HepG2 (cell line): ENCODE measurements around the gene COG5. TPM values are rescaled to one million over a fixed set of nuclear protein-coding genes. Genes with fewer than 3 reads are reported as not detected.

ENCODE experiments used
- CREB1 ChIP-seq, 2 experiments: fragments of 450-650 bp in 1 of 2; IDR thresholded peaks; 2 replicates each; pipeline ENCODE4 v1.6.1; 2016 to 2017; ENCODE audit warnings: control low read depth in 1 of 2, mild to moderate bottlenecking in 1 of 2, missing compliant biosample characterization in 1 of 2, missing genetic modification characterization in 1 of 2
- HES4 ChIP-seq: sonication (generic); formaldehyde crosslinking; IDR thresholded peaks from 2 replicates; pipeline ENCODE4 v1.9.0; 2021; ENCODE audit warnings: mild to moderate bottlenecking, missing genetic modification reagents, borderline replicate concordance
- SIN3B ChIP-seq: fragments of 150-350 bp; IDR thresholded peaks from 2 replicates; pipeline ENCODE4 v1.6.1; 2014; ENCODE audit warnings: low read length
- polyA plus RNA-seq, 8 experiments: library from polyadenylated mRNA; depleted of rRNA in 3 of 8; stranded (reverse) in 7 of 8; unstranded in 1 of 8; fragments of >200 nt; fragmentation: Illumina TruSeq in 4 of 8; extraction: Trizol in 4 of 8; gene quantifications; 2 replicates each; pipeline versions ENCODE4 v1.2.1 to v1.2.3, GENCODE V29; 2011 to 2016; ENCODE audit warnings: low read depth in 4 of 8, missing spikeins in 1 of 8, mixed read lengths in 1 of 8; ENCODE audit not compliant: insufficient read depth in 1 of 8
- total RNA-seq, 5 experiments: library from RNA; depleted of rRNA; stranded (reverse); fragments of >200 nt; fragmentation: Illumina TruSeq; extraction: Trizol; gene quantifications; 2 replicates each; pipeline ENCODE4 v1.2.3, GENCODE V29; 2016; ENCODE audit warnings: low read depth in 1 of 5
- TF ChIP-seq, protein P1 (sequence below): sonication (generic); formaldehyde crosslinking; conservative IDR thresholded peaks from 2 replicates; pipeline ENCODE4 v1.4.0; 2020; ENCODE audit warnings: mild to moderate bottlenecking, missing genetic modification reagents, moderate library complexity
- TF ChIP-seq, protein P2 (sequence below): sonication (generic); formaldehyde crosslinking; IDR thresholded peaks from 2 replicates; pipeline ENCODE4 v1.4.0; 2020; ENCODE audit warnings: mild to moderate bottlenecking, missing genetic modification reagents
- TF ChIP-seq, protein P3 (sequence below): sonication (generic); formaldehyde crosslinking; IDR thresholded peaks from 2 replicates; pipeline ENCODE4 v1.4.0; 2020; ENCODE audit warnings: missing genetic modification reagents, borderline replicate concordance
- TF ChIP-seq, protein P4 (sequence below): sonication (generic); formaldehyde crosslinking; IDR thresholded peaks from 2 replicates; pipeline ENCODE4 v1.9.0; 2021; ENCODE audit warnings: missing genetic modification reagents, mild to moderate bottlenecking, borderline replicate concordance

The COG5 gene
- total and polyA plus RNA-seq, 2 of the 13 experiments (the other 11 are each of a cell fraction or from before 2014, with no cell fraction given) = 20.4 to 31.3 TPM

DNA sequence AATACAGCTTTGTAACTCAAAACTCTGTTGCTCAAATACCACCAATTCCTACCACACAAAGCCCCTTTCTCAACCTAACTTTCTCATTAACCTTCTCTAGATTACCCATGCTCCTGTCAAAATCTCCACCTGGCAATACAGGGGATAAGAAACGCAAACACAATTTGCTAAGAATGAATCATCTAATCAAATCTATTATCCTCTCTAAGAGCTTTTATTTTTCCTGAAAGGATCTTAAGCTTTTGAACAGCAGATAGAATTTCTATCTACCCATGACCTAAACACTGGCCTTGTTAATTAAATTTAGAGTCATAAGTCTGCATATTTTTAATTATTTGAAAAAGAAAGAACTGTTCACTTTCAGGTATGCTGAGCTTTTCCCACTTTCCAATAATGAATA lies 296.6 kb downstream of the COG5 start (continued):
- TF ChIP-seq, protein P1, sequence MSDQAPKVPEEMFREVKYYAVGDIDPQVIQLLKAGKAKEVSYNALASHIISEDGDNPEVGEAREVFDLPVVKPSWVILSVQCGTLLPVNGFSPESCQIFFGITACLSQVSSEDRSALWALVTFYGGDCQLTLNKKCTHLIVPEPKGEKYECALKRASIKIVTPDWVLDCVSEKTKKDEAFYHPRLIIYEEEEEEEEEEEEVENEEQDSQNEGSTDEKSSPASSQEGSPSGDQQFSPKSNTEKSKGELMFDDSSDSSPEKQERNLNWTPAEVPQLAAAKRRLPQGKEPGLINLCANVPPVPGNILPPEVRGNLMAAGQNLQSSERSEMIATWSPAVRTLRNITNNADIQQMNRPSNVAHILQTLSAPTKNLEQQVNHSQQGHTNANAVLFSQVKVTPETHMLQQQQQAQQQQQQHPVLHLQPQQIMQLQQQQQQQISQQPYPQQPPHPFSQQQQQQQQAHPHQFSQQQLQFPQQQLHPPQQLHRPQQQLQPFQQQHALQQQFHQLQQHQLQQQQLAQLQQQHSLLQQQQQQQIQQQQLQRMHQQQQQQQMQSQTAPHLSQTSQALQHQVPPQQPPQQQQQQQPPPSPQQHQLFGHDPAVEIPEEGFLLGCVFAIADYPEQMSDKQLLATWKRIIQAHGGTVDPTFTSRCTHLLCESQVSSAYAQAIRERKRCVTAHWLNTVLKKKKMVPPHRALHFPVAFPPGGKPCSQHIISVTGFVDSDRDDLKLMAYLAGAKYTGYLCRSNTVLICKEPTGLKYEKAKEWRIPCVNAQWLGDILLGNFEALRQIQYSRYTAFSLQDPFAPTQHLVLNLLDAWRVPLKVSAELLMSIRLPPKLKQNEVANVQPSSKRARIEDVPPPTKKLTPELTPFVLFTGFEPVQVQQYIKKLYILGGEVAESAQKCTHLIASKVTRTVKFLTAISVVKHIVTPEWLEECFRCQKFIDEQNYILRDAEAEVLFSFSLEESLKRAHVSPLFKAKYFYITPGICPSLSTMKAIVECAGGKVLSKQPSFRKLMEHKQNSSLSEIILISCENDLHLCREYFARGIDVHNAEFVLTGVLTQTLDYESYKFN = no peak
- no peak for TF ChIP-seq HES4 (CRISPR knock-in tag)
- TF ChIP-seq, protein P2, sequence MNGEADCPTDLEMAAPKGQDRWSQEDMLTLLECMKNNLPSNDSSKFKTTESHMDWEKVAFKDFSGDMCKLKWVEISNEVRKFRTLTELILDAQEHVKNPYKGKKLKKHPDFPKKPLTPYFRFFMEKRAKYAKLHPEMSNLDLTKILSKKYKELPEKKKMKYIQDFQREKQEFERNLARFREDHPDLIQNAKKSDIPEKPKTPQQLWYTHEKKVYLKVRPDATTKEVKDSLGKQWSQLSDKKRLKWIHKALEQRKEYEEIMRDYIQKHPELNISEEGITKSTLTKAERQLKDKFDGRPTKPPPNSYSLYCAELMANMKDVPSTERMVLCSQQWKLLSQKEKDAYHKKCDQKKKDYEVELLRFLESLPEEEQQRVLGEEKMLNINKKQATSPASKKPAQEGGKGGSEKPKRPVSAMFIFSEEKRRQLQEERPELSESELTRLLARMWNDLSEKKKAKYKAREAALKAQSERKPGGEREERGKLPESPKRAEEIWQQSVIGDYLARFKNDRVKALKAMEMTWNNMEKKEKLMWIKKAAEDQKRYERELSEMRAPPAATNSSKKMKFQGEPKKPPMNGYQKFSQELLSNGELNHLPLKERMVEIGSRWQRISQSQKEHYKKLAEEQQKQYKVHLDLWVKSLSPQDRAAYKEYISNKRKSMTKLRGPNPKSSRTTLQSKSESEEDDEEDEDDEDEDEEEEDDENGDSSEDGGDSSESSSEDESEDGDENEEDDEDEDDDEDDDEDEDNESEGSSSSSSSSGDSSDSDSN (CRISPR knock-in tag) = no peak
- no peak for TF ChIP-seq CREB1 (IDR thresholded peaks at IDR 0.05)
- TF ChIP-seq CREB1 (CRISPR knock-in tag; IDR thresholded peaks at IDR 0.05) = no peak
- TF ChIP-seq, protein P3, sequence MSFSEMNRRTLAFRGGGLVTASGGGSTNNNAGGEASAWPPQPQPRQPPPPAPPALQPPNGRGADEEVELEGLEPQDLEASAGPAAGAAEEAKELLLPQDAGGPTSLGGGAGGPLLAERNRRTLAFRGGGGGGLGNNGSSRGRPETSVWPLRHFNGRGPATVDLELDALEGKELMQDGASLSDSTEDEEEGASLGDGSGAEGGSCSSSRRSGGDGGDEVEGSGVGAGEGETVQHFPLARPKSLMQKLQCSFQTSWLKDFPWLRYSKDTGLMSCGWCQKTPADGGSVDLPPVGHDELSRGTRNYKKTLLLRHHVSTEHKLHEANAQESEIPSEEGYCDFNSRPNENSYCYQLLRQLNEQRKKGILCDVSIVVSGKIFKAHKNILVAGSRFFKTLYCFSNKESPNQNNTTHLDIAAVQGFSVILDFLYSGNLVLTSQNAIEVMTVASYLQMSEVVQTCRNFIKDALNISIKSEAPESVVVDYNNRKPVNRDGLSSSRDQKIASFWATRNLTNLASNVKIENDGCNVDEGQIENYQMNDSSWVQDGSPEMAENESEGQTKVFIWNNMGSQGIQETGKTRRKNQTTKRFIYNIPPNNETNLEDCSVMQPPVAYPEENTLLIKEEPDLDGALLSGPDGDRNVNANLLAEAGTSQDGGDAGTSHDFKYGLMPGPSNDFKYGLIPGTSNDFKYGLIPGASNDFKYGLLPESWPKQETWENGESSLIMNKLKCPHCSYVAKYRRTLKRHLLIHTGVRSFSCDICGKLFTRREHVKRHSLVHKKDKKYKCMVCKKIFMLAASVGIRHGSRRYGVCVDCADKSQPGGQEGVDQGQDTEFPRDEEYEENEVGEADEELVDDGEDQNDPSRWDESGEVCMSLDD = no peak
- TF ChIP-seq SIN3B = no peak
- TF ChIP-seq, protein P4, sequence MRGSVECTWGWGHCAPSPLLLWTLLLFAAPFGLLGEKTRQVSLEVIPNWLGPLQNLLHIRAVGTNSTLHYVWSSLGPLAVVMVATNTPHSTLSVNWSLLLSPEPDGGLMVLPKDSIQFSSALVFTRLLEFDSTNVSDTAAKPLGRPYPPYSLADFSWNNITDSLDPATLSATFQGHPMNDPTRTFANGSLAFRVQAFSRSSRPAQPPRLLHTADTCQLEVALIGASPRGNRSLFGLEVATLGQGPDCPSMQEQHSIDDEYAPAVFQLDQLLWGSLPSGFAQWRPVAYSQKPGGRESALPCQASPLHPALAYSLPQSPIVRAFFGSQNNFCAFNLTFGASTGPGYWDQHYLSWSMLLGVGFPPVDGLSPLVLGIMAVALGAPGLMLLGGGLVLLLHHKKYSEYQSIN (CRISPR knock-in tag) = no peak
